Stimulated activated CD8-positive, alpha-beta memory T cell treated with anti-CD3 and anti-CD28 coated beads, Interleukin-12 subunit alpha, Interleukin-12 subunit beta, amount 100 ng/mL, for 24 hours (primary cell): ENCODE measurements around the gene DRC7.
A peak's percentile ranks its signal among the peaks of the same experiment; 100 is the strongest.
"Not testable (repeated sequence)": the region's sequence is repeated elsewhere in the genome, so short reads cannot be mapped to it uniquely, and the experiment has no call there.

Experiments used
- DNase-seq: peaks from one replicate; pipeline ENCODE4 v3.0.0-alpha.2; 2020; ENCODE audit errors: extremely low read depth

The DRC7 gene

DNA sequence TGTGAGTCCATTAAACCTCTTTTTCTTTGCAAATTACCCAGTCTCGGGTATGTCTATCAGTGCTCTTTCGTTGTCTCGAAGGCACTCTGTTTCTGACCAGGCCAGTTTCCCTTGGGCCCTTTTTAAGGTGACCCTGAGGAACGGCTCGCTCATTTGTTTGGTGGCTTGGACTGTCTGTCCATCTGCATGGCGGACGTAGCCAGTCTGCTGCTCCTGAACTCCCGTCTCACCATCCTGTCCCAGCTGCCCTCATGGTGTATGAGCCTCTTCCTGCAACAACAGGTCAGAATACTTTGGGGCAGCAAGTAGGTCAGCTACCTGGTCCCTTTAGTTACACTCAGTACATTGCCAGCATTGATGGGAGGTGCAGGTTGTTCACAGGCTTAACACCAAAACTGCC lies 19.0 kb downstream of the DRC7 start:
- DNase-seq, result no peak

DNA sequence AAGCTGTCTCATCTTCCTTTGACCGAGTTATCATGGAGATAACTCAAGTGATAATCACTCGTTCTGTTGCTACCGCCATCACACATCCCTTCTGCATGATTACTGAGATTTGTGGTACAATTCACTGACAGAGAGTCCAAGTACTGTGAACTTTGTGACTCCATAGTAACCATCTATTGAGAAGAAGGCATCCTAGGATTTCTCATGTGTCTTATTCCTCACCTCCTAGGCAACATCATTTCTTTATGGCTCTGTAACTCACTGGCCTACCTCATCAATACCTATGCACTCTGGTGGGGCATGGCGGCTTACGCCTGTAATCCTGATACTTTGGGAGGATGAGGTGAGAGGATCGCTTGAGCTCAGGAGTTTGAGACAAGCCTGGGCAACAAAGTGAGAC lies 19.4 kb downstream of the DRC7 start:
- no peak for DNase-seq

DNA sequence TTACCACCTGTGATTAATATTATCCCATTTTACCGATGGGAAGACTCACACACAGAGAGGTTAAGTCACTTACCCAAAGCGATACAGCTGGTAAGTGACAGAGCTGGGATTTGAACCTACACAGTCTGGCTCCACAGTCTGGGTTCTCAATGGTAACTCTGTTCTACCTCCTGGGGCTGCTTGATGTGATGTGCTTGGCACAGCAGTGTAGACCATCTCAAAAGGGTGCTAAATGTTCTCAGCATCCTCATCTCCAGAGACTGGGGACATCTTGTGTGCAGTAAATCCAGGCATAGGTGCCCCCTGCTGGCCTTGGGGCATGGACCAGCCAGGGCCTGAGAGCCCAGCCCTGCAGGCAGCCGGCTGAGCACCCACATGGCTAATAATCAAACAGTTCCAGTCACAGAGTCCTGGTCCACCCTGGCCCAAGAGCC lies 25.6 kb downstream of the DRC7 start:
- no peak for DNase-seq

DNA sequence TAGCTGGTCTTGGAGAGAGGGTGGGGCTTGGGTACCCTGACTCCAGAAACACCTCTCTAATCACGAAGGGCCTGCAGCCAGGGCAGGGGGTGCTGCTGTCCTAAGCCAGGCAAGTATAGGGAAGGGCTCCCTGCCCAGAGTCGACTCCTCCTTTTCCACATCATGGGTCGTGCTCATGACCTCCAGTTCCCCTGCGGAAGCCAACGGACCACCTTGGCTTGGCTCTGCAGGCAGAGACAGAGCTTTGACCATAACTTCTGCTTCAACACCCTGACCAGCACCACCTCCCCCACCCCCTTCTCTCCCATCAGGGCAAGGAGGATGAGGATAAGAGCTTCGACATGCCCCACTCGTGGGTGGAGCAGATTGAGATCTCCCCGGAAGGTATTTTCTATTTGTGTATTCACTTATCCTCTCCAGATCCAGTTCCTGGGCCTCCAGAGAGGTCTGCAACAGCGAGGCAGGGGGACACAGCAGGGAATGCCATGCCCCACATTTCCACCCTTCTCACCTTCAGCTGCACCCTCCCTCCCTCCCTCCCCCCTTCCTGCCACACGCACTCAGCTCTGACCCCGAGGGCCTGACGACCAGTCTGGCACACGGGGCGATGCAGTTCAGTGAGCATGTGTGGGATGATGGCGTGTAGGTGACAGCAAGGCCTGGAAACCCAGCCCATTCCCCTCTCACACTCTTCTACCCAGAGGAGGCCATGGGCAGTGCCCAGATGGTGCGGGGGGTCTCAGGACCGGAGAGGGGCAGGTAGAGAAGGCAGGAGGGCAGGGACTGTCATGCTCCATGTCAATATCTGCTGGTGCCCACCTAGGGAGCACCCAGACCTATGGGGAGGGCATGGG lies 27.0 kb downstream of the DRC7 start:
- DNase-seq, result no peak

DNA sequence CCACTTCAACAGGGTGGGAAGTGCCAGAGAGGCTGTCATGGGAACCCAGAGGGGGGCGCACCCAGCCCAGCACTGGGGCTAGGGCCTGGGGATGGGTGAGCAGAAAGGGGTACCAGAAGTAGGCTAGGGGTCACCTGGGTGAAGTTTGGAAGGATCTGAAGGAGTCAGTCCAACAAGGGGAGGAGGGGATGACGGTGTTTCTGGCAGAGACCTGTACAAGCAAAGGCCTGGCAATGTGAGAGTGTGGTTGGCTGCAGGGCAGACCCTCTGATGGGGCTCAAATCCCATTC lies 27.5 kb downstream of the DRC7 start:
- DNase-seq, result no peak

DNA sequence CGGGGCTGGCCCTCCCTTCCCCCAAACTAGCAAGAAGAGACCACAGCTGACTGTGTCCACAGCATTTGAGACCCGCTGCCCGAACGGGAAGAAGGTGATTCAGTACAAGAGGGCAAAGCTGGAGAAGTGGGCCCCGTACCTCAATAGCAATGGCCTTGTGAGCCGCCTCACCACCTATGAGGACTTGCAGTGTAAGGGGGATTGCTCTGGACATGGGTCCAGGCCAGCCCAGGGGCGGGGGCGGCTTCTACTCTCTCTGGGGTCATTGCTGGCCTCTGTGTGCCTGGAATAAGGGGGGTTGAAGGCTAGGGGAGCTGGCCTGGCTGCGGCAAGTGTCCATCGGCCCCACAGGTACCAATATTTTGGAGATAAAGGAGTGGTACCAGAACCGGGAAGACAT lies 28.0 kb downstream of the DRC7 start:
- no peak for DNase-seq

DNA sequence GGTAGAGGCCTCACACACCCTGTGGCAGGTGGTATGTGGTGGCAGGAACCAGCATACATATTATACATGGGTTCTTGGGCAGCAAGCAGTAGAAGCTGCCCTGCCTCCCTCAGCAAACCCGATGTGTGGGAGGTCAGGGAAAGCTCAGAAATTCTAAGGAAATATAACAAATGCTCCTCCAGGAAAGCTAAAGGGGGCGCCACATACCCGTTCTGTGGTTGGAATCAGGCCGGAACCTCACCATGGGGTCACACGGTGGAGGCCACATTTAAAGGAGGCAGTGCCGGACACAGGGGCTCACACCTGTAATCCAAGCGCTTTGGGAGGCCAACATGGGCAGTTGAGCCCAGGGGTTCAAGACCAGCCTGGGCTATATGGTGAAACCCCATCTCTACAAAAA lies 28.6 kb downstream of the DRC7 start:
- DNase-seq, result no peak

DNA sequence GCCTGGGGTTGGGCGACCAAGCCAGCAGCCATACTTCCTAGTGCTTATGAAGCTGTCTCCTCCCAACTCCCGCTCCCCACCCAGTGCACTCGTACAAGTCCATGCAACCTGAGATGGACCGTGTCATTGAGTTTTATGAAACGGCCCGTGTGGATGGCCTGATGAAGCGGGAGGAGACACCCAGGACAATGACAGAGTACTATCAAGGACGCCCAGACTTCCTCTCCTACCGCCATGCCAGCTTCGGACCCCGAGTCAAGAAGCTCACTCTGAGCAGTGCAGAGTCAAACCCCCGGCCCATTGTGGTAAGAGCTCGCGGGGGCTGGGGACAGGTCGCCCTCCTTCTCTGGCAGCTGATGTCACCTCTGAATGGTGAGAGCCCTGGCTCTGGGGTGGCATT lies 29.9 kb downstream of the DRC7 start:
- no peak for DNase-seq

DNA sequence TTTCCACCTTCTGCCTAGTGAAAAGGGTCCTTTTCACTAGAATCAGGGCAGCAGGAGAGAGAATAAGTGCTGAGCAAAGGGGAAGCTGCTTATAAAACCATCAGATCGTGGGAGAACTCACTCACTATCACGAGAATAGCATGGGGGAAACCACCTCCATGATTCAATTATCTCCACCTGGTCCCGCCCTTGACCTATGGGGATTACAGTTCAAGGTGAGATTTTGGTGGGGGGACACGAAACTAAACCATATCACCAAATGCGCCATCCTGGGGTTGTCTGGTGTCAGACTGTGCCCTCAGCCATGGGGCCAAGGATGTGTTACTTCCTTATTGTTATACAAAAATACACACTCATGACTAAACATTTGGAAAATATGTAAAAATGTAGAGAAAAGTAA lies 30.5 kb downstream of the DRC7 start:
- no peak for DNase-seq

DNA sequence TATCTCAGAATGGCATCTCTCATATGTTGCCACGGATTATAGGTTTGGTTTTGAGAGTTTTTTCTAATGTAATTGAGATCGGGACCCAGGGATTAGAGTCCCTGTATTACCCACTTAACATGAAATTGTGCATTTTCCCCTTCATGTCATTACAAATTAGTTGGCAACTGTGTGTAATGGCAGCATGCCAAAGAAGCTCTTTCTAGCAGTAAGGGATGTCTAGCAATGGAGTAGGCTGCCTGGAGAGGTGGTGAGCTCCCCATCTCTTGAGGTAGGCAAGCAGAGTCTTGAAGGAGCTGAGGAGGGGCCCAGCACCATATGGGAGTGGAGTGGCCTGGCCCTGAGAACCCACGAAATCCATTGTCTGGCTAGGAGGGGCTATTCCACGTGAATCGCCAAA lies 30.9 kb downstream of the DRC7 start:
- no peak for DNase-seq

DNA sequence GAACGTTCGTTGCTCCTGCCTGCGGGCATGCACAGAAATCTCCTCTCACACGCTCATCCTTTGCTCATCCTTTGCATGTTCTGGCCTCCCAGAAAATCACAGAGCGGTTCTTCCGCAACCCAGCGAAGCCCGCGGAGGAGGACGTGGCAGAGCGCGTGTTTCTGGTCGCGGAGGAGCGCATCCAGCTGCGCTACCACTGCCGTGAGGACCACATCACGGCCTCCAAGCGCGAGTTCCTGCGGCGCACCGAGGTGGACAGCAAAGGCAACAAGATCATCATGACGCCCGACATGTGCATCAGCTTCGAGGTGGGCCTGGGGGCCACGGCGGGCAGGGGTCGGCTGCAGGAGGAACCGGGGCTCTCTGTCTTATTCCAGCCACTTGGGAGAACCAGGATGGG lies 31.4 kb downstream of the DRC7 start:
- no peak for DNase-seq

DNA sequence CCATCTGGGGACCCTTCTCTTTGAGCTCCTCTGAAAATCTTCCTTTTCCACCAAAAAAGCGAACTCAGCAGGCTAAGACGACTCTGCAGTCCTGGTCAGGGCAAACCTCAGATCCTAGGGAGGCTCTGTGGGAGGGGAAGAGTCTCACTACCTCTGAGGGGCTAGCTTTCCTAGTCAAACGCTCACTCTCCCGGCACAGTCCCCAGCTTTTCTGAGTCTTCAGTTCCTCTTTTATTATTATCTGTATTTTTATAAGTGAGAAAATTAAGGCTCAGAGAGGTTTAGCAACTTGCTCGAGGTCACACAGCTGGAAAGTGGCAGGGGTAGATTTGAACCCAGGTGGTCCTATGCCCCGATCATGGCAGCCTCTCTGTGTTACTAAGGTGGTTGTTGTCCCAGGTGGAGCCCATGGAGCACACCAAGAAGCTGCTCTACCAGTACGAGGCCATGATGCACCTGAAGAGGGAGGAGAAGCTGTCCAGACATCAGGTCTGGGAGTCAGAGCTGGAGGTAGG lies 31.9 kb downstream of the DRC7 start:
- DNase-seq, result no peak

DNA sequence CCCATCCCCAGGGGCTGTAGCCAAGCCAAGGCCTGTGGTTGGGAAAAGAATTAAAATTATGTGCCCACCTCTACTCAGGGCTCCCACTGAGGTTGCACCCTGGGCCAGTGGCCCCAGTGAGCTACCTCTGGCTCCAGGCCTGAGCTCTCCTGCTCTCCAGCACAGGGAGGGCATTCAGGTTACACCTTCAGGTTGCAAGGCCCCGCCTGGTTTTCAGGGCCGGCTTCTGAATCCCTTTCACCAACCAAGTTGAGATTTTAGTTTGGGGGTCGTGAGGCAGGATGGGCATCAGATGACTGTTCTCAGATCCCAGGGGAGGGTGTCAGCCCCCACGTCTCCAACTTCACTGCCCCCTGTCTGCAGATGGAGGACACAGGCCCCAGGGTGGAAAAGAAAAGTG lies 33.0 kb downstream of the DRC7 start:
- DNase-seq, result no peak

DNA sequence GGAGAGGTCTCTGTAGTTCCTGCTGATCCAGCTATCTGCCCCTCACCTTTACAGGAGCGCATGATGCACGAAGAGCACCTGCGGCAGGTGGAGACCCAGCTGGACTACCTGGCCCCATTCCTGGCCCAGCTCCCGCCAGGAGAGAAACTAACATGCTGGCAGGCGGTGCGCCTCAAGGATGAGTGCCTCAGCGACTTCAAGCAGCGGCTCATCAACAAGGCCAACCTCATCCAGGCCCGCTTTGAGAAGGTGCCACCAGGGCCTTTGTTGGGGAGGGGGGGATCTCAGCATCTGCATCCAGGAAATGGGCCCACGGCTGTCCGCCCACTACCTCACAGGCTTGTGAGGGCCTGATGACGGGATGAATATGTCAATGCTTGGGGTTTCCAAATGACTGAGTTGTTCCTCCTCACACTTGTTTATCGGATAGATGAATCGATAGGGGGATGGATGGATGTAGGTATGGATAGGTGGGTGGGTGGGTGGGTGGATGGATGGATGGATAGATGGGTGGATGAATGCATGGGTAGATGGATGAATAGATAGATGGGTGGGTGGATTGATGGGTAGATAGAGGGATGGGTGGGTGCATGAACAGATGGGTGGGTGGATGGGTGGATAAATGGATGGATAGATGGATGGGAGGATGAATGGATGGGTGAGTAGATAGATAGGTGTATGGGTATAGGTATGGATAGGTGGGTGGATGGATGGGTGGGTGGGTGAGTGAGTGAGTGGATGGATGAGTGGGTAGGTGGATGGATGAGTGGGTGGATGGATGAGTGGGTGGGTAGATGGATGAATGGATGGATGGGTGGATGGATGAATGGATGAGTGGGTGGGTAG lies 34.0 kb downstream of the DRC7 start:
- DNase-seq, result no peak

DNA sequence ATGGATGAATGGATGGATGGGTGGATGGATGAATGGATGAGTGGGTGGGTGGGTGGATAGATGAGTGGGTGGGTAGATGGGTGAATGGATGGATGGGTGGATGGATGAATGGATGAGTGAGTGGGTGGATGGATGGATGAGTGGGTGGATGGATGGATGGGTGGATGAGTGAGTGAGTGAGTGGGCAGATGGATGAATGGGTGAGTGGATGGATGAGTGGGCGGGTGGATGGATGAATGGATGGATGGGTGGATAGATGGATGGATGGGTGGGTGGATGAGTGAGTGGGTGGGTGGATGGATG lies 34.5 kb downstream of the DRC7 start:
- DNase-seq, result no peak

DNA sequence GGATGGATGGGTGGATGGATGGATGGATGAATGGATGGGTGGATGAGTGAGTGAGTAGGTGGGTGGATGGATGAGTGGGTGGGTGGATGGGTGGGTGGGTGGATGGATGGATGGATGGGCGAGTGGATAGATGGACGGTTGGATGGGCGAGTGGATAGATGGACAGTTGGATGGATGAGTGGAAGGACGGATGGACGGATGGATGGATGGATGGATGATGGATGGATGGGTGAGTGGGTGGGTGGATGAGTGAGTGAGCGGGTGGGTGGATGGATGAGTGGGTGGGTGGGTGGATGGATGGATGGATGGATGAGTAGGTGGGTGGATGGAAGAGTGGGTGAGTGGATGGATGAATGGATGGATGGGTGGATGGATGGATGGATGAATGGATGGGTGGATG lies 35.2 kb downstream of the DRC7 start:
- not testable (repeated sequence) for DNase-seq

DNA sequence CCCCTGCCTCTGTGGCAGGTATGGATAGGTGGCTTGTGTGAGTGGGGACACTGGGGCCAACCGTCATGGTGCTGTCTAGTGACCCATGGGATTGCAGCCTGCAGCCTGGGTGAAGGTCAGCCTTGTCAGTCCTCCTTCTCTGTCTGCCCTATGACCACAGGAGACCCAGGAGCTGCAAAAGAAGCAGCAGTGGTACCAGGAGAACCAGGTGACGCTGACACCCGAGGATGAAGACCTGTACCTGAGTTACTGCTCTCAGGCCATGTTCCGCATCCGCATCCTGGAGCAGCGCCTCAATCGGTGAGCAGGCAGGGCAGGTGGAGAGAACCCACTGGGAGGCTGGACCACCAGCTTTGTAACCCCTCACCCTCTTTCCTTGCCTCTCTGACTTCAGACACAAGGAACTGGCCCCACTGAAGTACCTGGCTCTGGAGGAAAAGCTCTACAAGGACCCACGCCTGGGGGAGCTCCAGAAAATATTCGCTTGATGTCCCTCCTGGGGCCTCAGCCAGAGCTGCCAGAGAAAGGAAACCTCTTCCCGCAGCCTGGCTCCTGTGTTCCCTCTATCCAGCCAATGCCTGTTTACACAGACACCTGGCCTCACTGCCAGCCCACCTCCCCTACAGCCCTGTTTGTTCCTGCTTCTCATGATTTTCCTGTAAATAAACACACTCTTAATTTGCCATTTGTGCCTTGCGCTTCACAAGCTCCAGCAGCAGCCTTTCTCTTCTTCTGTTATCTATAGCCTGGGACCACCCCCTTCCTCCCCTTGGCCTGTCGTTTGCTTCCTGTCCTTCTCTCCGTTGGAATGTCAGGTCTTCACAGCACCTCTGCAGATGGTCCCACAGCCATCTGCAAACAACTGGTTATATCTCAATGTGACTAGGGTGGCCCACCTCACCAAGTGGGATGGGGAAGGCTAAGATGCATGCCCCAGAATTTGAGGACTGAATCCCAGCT lies 36.4 kb downstream of the DRC7 start:
- DNase-seq, result no peak

DNA sequence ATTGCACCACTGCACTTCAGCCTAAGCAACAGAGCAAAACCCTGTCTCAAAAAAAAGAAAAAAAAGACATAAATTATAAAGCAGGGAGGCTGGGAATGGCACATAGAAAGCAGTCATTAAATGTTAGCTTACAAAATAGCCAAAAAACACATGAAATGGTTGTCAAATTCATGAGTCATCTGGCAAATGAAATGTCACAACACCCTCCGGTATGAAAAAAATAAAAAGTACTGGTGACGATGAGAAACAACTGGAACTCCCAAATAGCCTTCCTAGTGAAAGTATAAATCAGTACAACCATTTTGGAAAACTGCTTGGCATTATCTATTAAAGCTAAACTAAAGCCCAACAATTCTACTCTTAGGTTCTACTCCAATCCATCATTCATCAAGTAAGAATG lies 37.4 kb downstream of the DRC7 start:
- DNase-seq, result no peak

DNA sequence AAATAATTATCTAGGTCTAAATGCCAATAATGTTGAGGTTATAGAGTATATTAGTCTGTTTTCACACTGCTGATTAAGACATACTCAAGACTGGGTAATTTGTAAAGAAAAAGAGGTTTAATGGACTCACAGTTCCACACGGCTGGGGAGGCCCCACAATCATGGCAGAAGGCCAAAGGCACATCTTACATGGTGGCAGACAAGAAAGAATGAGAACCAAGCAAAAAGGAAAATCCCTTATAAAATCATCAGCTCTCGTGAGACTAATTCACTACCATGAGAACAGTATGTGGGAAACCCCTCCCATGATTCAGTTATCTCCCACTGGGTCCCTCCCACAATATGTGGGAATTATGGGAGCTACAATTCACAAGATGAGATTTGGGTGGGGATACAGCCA lies 38.1 kb downstream of the DRC7 start:
- no peak for DNase-seq

DNA sequence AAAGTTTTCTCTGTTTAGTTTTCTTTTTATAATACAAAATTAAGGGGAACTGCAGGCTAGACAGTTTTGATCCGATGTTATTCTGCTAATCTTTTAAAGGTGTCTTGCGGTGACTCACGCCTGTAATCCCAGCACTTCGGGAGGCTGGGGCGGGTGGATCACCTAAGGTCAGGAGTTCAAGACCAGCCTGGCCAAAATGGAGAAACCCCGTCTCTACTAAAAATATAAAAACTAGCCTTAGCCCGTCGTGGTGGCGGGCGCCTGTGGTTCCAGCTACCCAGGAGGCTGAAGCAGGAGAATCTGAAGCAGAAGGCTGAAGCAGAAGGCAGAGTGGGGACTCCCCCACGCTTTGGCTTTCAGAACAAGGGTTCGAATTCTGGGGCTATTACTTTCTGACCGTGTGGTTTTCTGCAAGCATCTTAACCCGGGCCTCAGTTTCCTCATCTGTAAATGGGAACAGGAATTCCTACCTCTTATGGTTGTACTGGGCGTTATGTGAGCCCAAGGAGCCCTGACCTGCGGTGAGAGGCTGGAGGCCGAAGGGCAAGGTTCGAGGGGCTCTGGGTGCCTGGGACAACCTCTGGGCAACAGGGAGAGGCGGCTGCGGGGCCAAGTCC lies 39.8 kb downstream of the DRC7 start:
- no peak for DNase-seq

DNA sequence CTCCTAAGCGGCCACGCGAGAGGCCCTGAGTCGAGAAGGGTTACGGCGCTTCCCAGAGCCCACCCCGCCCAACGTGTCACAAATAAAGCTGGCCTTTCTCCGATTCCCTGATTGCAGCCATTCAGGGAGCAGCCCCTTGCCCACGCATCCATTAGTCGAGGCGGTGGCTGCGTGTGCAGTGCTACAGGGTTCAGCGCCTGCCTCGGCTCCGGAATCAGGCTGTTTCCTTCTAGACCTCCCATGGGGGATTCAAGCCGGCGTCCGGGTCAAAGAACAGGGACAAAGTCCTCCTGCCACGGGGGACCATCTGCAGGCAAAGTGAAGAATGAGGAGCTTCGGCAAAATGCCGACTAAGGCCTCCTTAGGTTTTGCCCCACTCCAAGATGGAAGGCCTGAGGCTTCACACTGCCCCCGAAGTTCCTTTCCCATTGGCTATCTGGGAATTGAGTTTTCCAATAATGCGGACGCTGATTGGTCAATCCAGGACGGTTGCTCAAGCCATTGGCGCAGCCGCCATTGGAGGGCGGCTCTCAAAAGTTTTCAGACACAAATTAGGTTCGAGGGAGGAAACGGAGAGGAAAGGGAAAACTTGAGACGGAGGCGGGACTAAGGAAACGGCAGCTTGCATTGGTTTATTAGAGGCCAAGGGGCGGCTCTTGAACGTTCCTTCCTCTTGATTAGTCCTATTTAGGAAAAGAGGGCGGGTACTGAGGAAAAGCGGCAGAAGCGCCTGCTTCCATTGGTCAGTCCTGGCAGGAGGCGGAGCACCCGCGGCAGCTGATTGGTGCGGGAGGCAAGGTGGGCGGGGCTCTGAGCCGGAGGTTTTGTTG lies 40.5 kb downstream of the DRC7 start:
- DNase-seq, result peak; percentile 96
